ENCODE measurements around the gene TRIM47. TPM values are rescaled to one million over a fixed set of nuclear protein-coding genes. Genes with fewer than 3 reads are reported as not detected.

The TRIM47 gene
- total RNA-seq, 4 donors from 2014 or later, result 47.4 to 79.0 (median 57.0) TPM

DNA sequence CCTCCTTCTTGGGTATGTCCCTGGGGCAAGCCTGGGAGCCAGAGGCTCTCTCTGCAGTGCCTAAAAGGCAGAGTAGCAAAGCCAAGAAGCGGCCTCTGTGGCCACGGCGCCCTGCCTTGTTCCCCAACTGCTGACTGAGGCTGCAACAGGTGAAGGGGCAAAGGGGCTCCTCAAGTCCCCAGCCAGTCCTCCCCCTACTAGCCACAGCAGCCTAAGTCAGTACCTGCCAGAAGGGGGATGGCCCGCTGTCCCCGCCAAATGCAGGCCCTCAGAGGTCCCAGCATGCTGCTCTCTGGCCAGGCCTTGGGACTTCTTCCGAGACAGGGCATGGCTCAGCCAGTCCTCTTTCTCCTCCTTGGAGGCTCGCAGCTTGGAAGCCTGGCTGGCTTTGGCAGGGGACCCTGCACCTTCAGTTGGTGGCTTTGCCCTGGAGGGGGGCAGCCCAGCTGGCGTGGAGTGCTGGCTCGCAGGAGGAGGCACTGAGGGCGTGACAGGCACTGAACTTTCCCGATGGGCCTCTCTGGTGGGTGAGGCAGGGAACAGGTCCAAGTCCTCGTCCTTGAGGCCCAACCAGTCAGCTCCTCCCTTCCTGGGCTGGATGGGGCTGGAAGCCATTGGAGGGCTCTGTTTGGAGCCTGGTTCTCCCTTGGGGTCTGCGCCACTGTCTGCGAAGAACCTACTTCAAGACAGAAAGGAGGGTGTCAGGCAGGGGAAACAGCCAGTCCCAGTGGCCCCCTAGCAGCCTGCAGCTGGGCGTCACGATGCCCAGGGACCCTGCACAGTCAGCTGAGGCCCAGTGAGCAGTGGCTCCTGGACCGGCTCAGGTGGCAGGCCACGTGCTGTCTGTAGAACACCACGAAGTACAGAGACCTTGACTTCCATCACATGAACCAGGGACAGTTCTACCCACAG, 44.8 kb upstream of the TRIM47 start:
- no peaks in the 10 kb centered on the region for H3K9me3 ChIP-seq

GRCh38 chr17:75922173-75922961, 44.0 kb upstream of the TRIM47 start:
- DNase-seq (ENCODE audit: low spot score in 2 of 2), result no peak
- H3K27me3 ChIP-seq, result no peaks in the 10 kb centered on the region
- H3K27ac ChIP-seq, result no peak overlapping the region
- H3K9me3 ChIP-seq, result no peaks in the 10 kb centered on the region
- WGBS, 2 donors, result 78 to 81% methylated on average over 18 of the region's 18 CpGs
- H3K4me1 ChIP-seq, result no peaks in the 10 kb centered on the region
- peaks cover 0 to 99% (median 0%) of the 10 kb centered on the region in 3 donors for H3K36me3 ChIP-seq
- TF ChIP-seq EP300 (IDR thresholded peaks at IDR 0.05), result no peak
- TF ChIP-seq, protein P1, sequence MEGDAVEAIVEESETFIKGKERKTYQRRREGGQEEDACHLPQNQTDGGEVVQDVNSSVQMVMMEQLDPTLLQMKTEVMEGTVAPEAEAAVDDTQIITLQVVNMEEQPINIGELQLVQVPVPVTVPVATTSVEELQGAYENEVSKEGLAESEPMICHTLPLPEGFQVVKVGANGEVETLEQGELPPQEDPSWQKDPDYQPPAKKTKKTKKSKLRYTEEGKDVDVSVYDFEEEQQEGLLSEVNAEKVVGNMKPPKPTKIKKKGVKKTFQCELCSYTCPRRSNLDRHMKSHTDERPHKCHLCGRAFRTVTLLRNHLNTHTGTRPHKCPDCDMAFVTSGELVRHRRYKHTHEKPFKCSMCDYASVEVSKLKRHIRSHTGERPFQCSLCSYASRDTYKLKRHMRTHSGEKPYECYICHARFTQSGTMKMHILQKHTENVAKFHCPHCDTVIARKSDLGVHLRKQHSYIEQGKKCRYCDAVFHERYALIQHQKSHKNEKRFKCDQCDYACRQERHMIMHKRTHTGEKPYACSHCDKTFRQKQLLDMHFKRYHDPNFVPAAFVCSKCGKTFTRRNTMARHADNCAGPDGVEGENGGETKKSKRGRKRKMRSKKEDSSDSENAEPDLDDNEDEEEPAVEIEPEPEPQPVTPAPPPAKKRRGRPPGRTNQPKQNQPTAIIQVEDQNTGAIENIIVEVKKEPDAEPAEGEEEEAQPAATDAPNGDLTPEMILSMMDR (IDR thresholded peaks at IDR 0.05), result no peak
- no peak for TF ChIP-seq POLR2A (IDR thresholded peaks at IDR 0.05)
- no peak overlapping the region for H3K4me3 ChIP-seq

More for the DNA sequence above, 44.8 kb upstream of the TRIM47 start:
- no peaks in the 10 kb centered on the region for H3K4me1 ChIP-seq
- H3K27ac ChIP-seq, result no peak overlapping the region
- WGBS, 2 donors, result 87 to 92% methylated on average over 11 to 18 of the region's 19 CpGs
- no peak for DNase-seq (ENCODE audit: low spot score in 2 of 2)
- H3K27me3 ChIP-seq, result no peaks in the 10 kb centered on the region
- no peak overlapping the region for H3K4me3 ChIP-seq
- H3K36me3 ChIP-seq, result peaks cover 0 to 93% (median 0%) of the 10 kb centered on the region in 3 donors
- TF ChIP-seq POLR2A (IDR thresholded peaks at IDR 0.05) (no peak), EP300 (IDR thresholded peaks at IDR 0.05) (no peak)
- TF ChIP-seq, protein P1 (IDR thresholded peaks at IDR 0.05), result no peak

- H3K4me3 ChIP-seq, result no peak overlapping the region
- TF ChIP-seq POLR2A (IDR thresholded peaks at IDR 0.05) (no peak), EP300 (IDR thresholded peaks at IDR 0.05) (no peak)
- TF ChIP-seq, protein P1 (IDR thresholded peaks at IDR 0.05), result no peak
- peaks cover 0 to 99% (median 0%) of the 10 kb centered on the region in 3 donors for H3K36me3 ChIP-seq
- WGBS, 2 donors, result 88 to 92% methylated on average over 13 to 14 of the region's 15 CpGs
- no peak overlapping the region for H3K27ac ChIP-seq
- no peaks in the 10 kb centered on the region for H3K4me1 ChIP-seq
- DNase-seq (ENCODE audit: low spot score in 2 of 2), result no peak
- H3K9me3 ChIP-seq, result no peaks in the 10 kb centered on the region
- H3K27me3 ChIP-seq, result no peaks in the 10 kb centered on the region
These were observed 43.2 kb upstream of the TRIM47 start for GRCh38 chr17:75921596-75921995.

DNA sequence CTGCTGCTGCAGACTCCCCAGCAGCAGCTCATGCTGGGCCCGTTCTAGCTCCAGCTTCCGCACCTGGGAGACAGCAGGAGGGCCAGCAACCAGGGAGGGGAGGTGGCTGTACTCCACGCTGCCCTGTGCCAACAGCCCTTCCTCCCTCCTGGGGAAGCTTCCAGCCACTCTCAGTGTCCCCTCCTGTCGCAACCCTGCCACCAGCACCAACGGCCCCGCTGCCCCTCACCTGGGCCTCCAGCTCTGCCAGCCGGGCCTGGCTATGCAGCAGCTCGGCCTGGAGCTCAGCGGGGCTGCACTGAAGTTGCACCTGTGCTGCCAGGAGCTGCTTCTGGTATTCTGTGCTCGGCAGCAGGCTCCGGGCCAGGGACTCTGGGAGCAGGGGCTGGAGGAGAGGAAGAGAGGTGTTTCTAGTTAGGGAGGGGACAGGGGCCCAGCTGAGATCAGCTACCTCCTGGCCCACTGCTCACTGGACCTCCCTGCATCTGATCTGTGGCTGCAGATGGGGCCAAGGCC, 41.7 kb upstream of the TRIM47 start:
- WGBS, 2 donors, result 86 to 95% methylated on average over 8 to 11 of the region's 11 CpGs
- peaks cover 0 to 87% (median 0%) of the 10 kb centered on the region in 3 donors for H3K36me3 ChIP-seq
- no peaks in the 10 kb centered on the region for H3K27me3 ChIP-seq
- no peaks in the 10 kb centered on the region for H3K4me1 ChIP-seq
- H3K9me3 ChIP-seq, result no peaks in the 10 kb centered on the region
- no peak for TF ChIP-seq POLR2A (IDR thresholded peaks at IDR 0.05)
- TF ChIP-seq, protein P1 (IDR thresholded peaks at IDR 0.05), result no peak
- TF ChIP-seq EP300 (IDR thresholded peaks at IDR 0.05), result no peak
- no peak overlapping the region for H3K27ac ChIP-seq
- no peak overlapping the region for H3K4me3 ChIP-seq
- no peak for DNase-seq (ENCODE audit: low spot score in 2 of 2)

Measured in tibial nerve (tissue), 4 donors.